Measurements from ENCODE around the gene SMAD5. TPM values are rescaled to one million over a fixed set of nuclear protein-coding genes. Genes with fewer than 3 reads are reported as not detected.

SMAD5 gene
- total RNA-seq, 2 donors from 2014 or later = 29.0 to 92.9 TPM

DNA sequence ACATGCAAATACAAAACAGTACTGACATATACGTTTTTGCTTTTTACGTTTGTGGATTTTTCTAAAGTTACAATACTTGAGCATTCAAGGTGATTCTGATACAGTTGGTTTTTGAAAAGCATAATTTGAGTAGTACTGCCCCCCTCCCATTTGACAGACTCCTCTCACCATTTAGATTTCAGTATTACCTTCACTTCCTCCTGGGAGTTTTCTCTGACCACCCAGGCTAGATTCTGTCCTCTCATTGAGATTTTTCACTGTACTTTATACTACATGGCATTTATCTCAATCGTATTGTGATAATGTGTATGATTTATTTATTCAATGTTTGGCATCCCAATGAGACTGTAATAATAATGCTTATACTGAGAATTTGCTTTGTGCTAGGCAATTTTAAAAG lies 32.8 kb upstream of the SMAD5 start:
- Histone ChIP-seq H3K4me3 (no peak overlapping the region), H3K9me3 (no peaks in the 10 kb centered on the region), H3K27me3 (replicated peaks; ENCODE audit: insufficient read depth) (no peaks in the 10 kb centered on the region), H3K4me1 (ENCODE audit: control insufficient read depth in 1 of 2, low read depth in 2 of 2) (no peaks in the 10 kb centered on the region), H3K36me3 (no peaks in the 10 kb centered on the region), H3K27ac (no peak overlapping the region)
- DNase-seq (ENCODE audit: low spot score) = no peak
- ATAC-seq (ENCODE audit: insufficient number of reproducible peaks, low FRiP score, low read depth) = no peak
- TF ChIP-seq, protein P1, sequence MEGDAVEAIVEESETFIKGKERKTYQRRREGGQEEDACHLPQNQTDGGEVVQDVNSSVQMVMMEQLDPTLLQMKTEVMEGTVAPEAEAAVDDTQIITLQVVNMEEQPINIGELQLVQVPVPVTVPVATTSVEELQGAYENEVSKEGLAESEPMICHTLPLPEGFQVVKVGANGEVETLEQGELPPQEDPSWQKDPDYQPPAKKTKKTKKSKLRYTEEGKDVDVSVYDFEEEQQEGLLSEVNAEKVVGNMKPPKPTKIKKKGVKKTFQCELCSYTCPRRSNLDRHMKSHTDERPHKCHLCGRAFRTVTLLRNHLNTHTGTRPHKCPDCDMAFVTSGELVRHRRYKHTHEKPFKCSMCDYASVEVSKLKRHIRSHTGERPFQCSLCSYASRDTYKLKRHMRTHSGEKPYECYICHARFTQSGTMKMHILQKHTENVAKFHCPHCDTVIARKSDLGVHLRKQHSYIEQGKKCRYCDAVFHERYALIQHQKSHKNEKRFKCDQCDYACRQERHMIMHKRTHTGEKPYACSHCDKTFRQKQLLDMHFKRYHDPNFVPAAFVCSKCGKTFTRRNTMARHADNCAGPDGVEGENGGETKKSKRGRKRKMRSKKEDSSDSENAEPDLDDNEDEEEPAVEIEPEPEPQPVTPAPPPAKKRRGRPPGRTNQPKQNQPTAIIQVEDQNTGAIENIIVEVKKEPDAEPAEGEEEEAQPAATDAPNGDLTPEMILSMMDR (IDR thresholded peaks at IDR 0.05) = no peak

- TF ChIP-seq, protein P1 (IDR thresholded peaks at IDR 0.05) = no peak
- Histone ChIP-seq H3K9me3 (no peaks in the 10 kb centered on the region), H3K36me3 (no peaks in the 10 kb centered on the region), H3K27me3 (replicated peaks; ENCODE audit: insufficient read depth) (no peaks in the 10 kb centered on the region), H3K27ac (no peak overlapping the region), H3K4me1 (ENCODE audit: control insufficient read depth in 1 of 2, low read depth in 2 of 2) (no peaks in the 10 kb centered on the region), H3K4me3 (no peak overlapping the region)
- ATAC-seq (ENCODE audit: insufficient number of reproducible peaks, low FRiP score, low read depth) (no peak), DNase-seq (ENCODE audit: low spot score) (no peak)
Measured at GRCh38 chr5:136101884-136102283, 30.8 kb upstream of the SMAD5 start.

DNA sequence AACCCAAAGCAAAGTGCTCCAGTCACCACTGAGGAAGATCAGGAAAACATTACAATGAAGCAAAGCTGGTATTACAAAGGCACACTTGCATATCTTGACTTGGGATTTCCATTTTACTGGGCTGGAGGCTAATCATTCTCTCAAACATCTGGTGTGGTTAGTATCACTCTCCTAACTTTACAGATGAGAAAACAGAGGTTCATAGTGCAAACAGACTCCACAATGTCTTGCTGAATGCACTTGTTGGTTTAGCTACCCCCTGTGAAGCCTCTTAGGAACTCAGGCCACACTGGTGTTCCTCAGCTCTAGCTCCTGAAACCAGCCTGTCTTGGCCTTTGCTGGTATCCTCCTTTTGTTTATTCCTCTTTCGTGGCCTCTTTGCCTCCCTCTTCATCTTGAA lies 29.5 kb upstream of the SMAD5 start:
- Histone ChIP-seq H3K4me3 (no peak overlapping the region), H3K9me3 (no peaks in the 10 kb centered on the region), H3K4me1 (ENCODE audit: control insufficient read depth in 1 of 2, low read depth in 2 of 2) (peaks cover 0 to 2% of the 10 kb centered on the region in 2 donors), H3K27ac (no peak overlapping the region), H3K36me3 (no peaks in the 10 kb centered on the region), H3K27me3 (replicated peaks; ENCODE audit: insufficient read depth) (no peaks in the 10 kb centered on the region)
- no peak for DNase-seq (ENCODE audit: low spot score)
- TF ChIP-seq, protein P1 (IDR thresholded peaks at IDR 0.05) = no peak
- ATAC-seq (ENCODE audit: insufficient number of reproducible peaks, low FRiP score, low read depth) = no peak

GRCh38 chr5:136104306-136104965 lies 28.2 kb upstream of the SMAD5 start:
- H3K27me3 ChIP-seq (replicated peaks; ENCODE audit: insufficient read depth) = no peaks in the 10 kb centered on the region
- H3K27ac ChIP-seq = no peak overlapping the region
- H3K9me3 ChIP-seq = no peaks in the 10 kb centered on the region
- peaks cover 0 to 6% of the 10 kb centered on the region in 2 donors for H3K4me1 ChIP-seq (ENCODE audit: control insufficient read depth in 1 of 2, low read depth in 2 of 2)
- no peak for DNase-seq (ENCODE audit: low spot score)
- no peak overlapping the region for H3K4me3 ChIP-seq
- TF ChIP-seq, protein P1 (IDR thresholded peaks at IDR 0.05) = no peak
- H3K36me3 ChIP-seq = no peaks in the 10 kb centered on the region
- ATAC-seq (ENCODE audit: insufficient number of reproducible peaks, low FRiP score, low read depth) = no peak

- Histone ChIP-seq H3K27ac (no peak overlapping the region), H3K9me3 (no peaks in the 10 kb centered on the region), H3K4me1 (ENCODE audit: control insufficient read depth in 1 of 2, low read depth in 2 of 2) (peaks cover 0 to 19% of the 10 kb centered on the region in 2 donors), H3K4me3 (no peak overlapping the region), H3K27me3 (replicated peaks; ENCODE audit: insufficient read depth) (no peaks in the 10 kb centered on the region), H3K36me3 (no peaks in the 10 kb centered on the region)
- ATAC-seq (ENCODE audit: insufficient number of reproducible peaks, low FRiP score, low read depth) (no peak), DNase-seq (ENCODE audit: low spot score) (no peak)
- TF ChIP-seq, protein P1 (IDR thresholded peaks at IDR 0.05) = no peak
Measured at GRCh38 chr5:136106351-136107031, 26.2 kb upstream of the SMAD5 start.

Measured in thoracic aorta (tissue), 2 donors.